ENCODE results near the gene AKR1B15. TPM values are rescaled to one million over a fixed set of nuclear protein-coding genes. Genes with fewer than 3 reads are reported as not detected.

AKR1B15 gene
- total and polyA plus RNA-seq, 11 donors: not detected

GRCh38 chr7:134613623-134614347 is 64.9 kb downstream of the AKR1B15 start:
- 27 to 49% (median 35%) methylated on average over 3 of the region's 3 CpGs for whole genome bisulfite sequencing, 4 donors
- TF ChIP-seq CTCF (IDR thresholded peaks at IDR 0.05) (no peak), POLR2A (IDR thresholded peaks at IDR 0.05) (no peak)
- no peak overlapping the region for H3K4me3 ChIP-seq
- no peaks in the 10 kb centered on the region for H3K36me3 ChIP-seq
- H3K27ac ChIP-seq: peak overlapping the region in 3 of 12 donors; percentile 1 to 53 (median 26)
- H3K27me3 ChIP-seq: no peaks in the 10 kb centered on the region
- no peaks in the 10 kb centered on the region for H3K9me3 ChIP-seq
- intact Hi-C loops (cut with DNase I): no loop called here
- DNase-seq (peak in 1 of 5 donors; percentile 12), ATAC-seq (peak; percentile 30 to 87 (median 83))
- H3K4me1 ChIP-seq: peaks cover 0 to 14% (median 3%) of the 10 kb centered on the region in 12 donors

- no peaks in the 10 kb centered on the region for H3K36me3 ChIP-seq
- TF ChIP-seq CTCF (IDR thresholded peaks at IDR 0.05) (no peak), POLR2A (IDR thresholded peaks at IDR 0.05) (no peak)
- no peaks in the 10 kb centered on the region for H3K27me3 ChIP-seq
- H3K27ac ChIP-seq: no peak overlapping the region
- H3K4me3 ChIP-seq: no peak overlapping the region
- DNase-seq (no peak), ATAC-seq (no peak)
- no peaks in the 10 kb centered on the region for H3K9me3 ChIP-seq
- 78 to 90% (median 83%) methylated on average over 2 of the region's 2 CpGs for WGBS, 4 donors
- intact Hi-C loops (cut with DNase I): no loop called here
- peaks cover 0 to 25% (median 5%) of the 10 kb centered on the region in 12 donors for H3K4me1 ChIP-seq
Observed at GRCh38 chr7:134616611-134617010, 67.7 kb downstream of the AKR1B15 start.

- WGBS, 4 donors: 53 to 82% (median 67%) methylated on average over 5 of the region's 5 CpGs
- H3K36me3 ChIP-seq: no peaks in the 10 kb centered on the region
- no peak overlapping the region for H3K4me3 ChIP-seq
- TF ChIP-seq POLR2A (IDR thresholded peaks at IDR 0.05) (no peak), CTCF (IDR thresholded peaks at IDR 0.05) (no peak)
- DNase-seq (no peak), ATAC-seq (peak in 1 of 4 donors; percentile 36)
- intact Hi-C loops (cut with DNase I): no loop called here
- no peaks in the 10 kb centered on the region for H3K9me3 ChIP-seq
- peaks cover 0 to 16% (median 3%) of the 10 kb centered on the region in 12 donors for H3K4me1 ChIP-seq
- no peak overlapping the region for H3K27ac ChIP-seq
- no peaks in the 10 kb centered on the region for H3K27me3 ChIP-seq
Observed at GRCh38 chr7:134618756-134619530, 70.0 kb downstream of the AKR1B15 start.

GRCh38 chr7:134619627-134620331 is 70.9 kb downstream of the AKR1B15 start:
- Histone ChIP-seq H3K27ac (no peak overlapping the region), H3K4me1 (peaks cover 0 to 12% (median 0%) of the 10 kb centered on the region in 12 donors), H3K27me3 (peaks cover 0 to 4% (median 0%) of the 10 kb centered on the region in 9 donors), H3K9me3 (no peaks in the 10 kb centered on the region), H3K36me3 (no peaks in the 10 kb centered on the region), H3K4me3 (no peak overlapping the region)
- WGBS, 4 donors: 48 to 63% (median 52%) methylated on average over 2 of the region's 2 CpGs
- ATAC-seq (peak in 1 of 4 donors; percentile 56), DNase-seq (no peak)
- TF ChIP-seq POLR2A (IDR thresholded peaks at IDR 0.05) (no peak), CTCF (IDR thresholded peaks at IDR 0.05) (no peak)
- intact Hi-C loops (cut with DNase I): no loop called here

Measured in heart left ventricle (tissue), 16 donors.